ENCODE data around the gene MSI2. TPM values are rescaled to one million over a fixed set of nuclear protein-coding genes. Genes with fewer than 3 reads are reported as not detected.

Gene MSI2
- total and polyA plus RNA-seq, 2 donors (not counting 1 experiment from before 2014, with no cell fraction given) = 16.1 to 196 TPM

DNA sequence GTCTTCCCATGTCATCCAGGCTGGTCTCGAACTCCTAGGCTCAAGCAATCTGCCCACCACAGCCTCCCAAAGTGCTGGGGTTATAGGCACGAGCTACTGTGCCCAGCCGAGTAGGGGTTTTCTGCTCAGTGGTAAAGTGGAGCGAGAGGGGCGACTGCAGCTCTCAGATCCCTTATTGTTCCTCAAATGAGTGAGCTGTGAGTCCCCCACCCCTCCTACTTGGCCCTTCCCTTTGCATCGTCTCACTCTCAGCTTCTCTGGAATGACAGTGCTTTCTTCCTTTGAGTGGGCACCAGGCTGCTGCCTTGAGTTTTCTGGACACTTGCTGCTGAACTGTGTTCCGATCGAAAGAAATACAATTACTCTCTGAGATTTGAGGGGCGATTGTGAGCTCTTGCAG lies 63.5 kb downstream of the MSI2 start:
- Mint-ChIP-seq H3K4me3 (no peak overlapping the region), H3K27ac (no peak overlapping the region), H3K27me3 (no peaks in the 10 kb centered on the region), H3K9me3 (ENCODE audit: insufficient read depth) (no peaks in the 10 kb centered on the region), H3K4me1 (no peaks in the 10 kb centered on the region)
- Histone ChIP-seq H3K36me3 (replicated peaks in 1 of 2; ENCODE audit: control extremely low read depth in 1 of 2, control insufficient read depth in 1 of 2, extremely low read depth in 1 of 2, insufficient read depth in 2 of 2, low read length in 1 of 2) (peaks cover 0 to 8% of the 10 kb centered on the region in 2 experiments), H4K20me1 (ENCODE audit: control insufficient read depth, insufficient read depth, low read length, poor library complexity, severe bottlenecking) (peaks cover 40% of the 10 kb centered on the region), H3K9me3 (ENCODE audit: control extremely low read depth in 1 of 3, control insufficient read depth in 2 of 3, insufficient read depth in 1 of 3, low read length in 2 of 3) (no peaks in the 10 kb centered on the region), H2AFZ (ENCODE audit: insufficient read depth, low read depth, low read length, poor library complexity, severe bottlenecking) (no peak overlapping the region), H3K4me1 (ENCODE audit: control insufficient read depth in 2 of 2, insufficient read depth in 2 of 2, low read length in 2 of 2) (no peaks in the 10 kb centered on the region), H3K4me2 (replicated peaks; ENCODE audit: low read depth, low read length, poor library complexity, severe bottlenecking) (no peak overlapping the region), H3K9ac (ENCODE audit: low read length) (no peak overlapping the region), H3K4me3 (ENCODE audit: control extremely low read depth in 1 of 5, extremely low read depth in 1 of 5, insufficient read depth in 1 of 5, low read depth in 2 of 5, low read length in 4 of 5) (no peak overlapping the region), H3K27me3 (replicated peaks in 1 of 4; ENCODE audit: control extremely low read depth in 1 of 4, control insufficient read depth in 3 of 4, insufficient read depth in 4 of 4, low read length in 3 of 4) (no peaks in the 10 kb centered on the region), H3K27ac (ENCODE audit: low read length in 2 of 2) (no peak overlapping the region), H3K79me2 (ENCODE audit: control insufficient read depth, insufficient read depth, low read length) (peaks cover 84% of the 10 kb centered on the region)
- 80% methylated on average over 7 of the region's 9 CpGs for WGBS (ENCODE audit: insufficient coverage)
- ATAC-seq (ENCODE audit: low read depth) (no peak), DNase-seq (no peak)
- intact Hi-C loops (cut with micrococcal nuclease) = no loop called here
- POLR2A ChIA-PET = no interaction called here
- CTCF ChIA-PET = no interaction called here
- TF ChIP-seq, protein P1, sequence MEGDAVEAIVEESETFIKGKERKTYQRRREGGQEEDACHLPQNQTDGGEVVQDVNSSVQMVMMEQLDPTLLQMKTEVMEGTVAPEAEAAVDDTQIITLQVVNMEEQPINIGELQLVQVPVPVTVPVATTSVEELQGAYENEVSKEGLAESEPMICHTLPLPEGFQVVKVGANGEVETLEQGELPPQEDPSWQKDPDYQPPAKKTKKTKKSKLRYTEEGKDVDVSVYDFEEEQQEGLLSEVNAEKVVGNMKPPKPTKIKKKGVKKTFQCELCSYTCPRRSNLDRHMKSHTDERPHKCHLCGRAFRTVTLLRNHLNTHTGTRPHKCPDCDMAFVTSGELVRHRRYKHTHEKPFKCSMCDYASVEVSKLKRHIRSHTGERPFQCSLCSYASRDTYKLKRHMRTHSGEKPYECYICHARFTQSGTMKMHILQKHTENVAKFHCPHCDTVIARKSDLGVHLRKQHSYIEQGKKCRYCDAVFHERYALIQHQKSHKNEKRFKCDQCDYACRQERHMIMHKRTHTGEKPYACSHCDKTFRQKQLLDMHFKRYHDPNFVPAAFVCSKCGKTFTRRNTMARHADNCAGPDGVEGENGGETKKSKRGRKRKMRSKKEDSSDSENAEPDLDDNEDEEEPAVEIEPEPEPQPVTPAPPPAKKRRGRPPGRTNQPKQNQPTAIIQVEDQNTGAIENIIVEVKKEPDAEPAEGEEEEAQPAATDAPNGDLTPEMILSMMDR (IDR thresholded peaks at IDR 0.05) = no peak

DNA sequence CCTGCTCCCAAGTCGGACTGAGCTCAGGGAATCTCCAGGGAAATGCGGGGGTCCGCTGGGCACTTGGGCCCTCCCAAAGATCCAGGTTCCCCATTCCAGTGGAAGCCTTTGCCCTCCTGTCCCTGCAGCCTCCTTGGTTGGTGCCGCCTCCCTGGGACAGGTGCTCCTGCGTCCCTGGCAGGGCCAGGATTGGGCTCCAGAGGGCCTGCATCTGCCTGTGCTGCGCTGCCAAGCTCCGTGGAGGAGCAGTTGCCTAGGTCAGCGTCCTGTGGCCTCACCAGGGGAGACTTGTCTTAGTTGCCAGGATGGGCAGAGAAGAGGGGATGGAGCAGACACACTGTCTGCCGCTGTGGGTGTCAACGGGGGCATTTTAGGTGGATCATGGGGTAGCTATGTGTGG lies 67.1 kb downstream of the MSI2 start:
- Histone ChIP-seq H3K4me3 (ENCODE audit: control extremely low read depth in 1 of 5, extremely low read depth in 1 of 5, insufficient read depth in 1 of 5, low read depth in 2 of 5, low read length in 4 of 5) (no peak overlapping the region), H3K4me1 (ENCODE audit: control insufficient read depth in 2 of 2, insufficient read depth in 2 of 2, low read length in 2 of 2) (no peaks in the 10 kb centered on the region), H3K9me3 (ENCODE audit: control extremely low read depth in 1 of 3, control insufficient read depth in 2 of 3, insufficient read depth in 1 of 3, low read length in 2 of 3) (no peaks in the 10 kb centered on the region), H3K4me2 (replicated peaks; ENCODE audit: low read depth, low read length, poor library complexity, severe bottlenecking) (no peak overlapping the region), H3K27ac (ENCODE audit: low read length in 2 of 2) (no peak overlapping the region), H3K79me2 (ENCODE audit: control insufficient read depth, insufficient read depth, low read length) (peaks cover 69% of the 10 kb centered on the region), H3K36me3 (replicated peaks in 1 of 2; ENCODE audit: control extremely low read depth in 1 of 2, control insufficient read depth in 1 of 2, extremely low read depth in 1 of 2, insufficient read depth in 2 of 2, low read length in 1 of 2) (peaks cover 0 to 10% of the 10 kb centered on the region in 2 experiments), H4K20me1 (ENCODE audit: control insufficient read depth, insufficient read depth, low read length, poor library complexity, severe bottlenecking) (peaks cover 37% of the 10 kb centered on the region), H3K27me3 (replicated peaks in 1 of 4; ENCODE audit: control extremely low read depth in 1 of 4, control insufficient read depth in 3 of 4, insufficient read depth in 4 of 4, low read length in 3 of 4) (no peaks in the 10 kb centered on the region), H2AFZ (ENCODE audit: insufficient read depth, low read depth, low read length, poor library complexity, severe bottlenecking) (no peak overlapping the region), H3K9ac (ENCODE audit: low read length) (no peak overlapping the region)
- ATAC-seq (ENCODE audit: low read depth) (no peak), DNase-seq (no peak)
- H3K4me1 Mint-ChIP-seq = peaks cover 7% of the 10 kb centered on the region
- POLR2A ChIA-PET = no interaction called here
- no peak for TF ChIP-seq EZH2 (IDR thresholded peaks at IDR 0.05; ENCODE audit: borderline replicate concordance, insufficient read depth, low read depth, low read length, poor library complexity, severe bottlenecking)
- TF ChIP-seq, protein P1 (IDR thresholded peaks at IDR 0.05) = no peak
- no peak overlapping the region for H3K27ac Mint-ChIP-seq
- no peaks in the 10 kb centered on the region for H3K27me3 Mint-ChIP-seq
- no peak overlapping the region for H3K4me3 Mint-ChIP-seq
- intact Hi-C loops (cut with micrococcal nuclease) = no loop called here
- no peaks in the 10 kb centered on the region for H3K9me3 Mint-ChIP-seq (ENCODE audit: insufficient read depth)
- CTCF ChIA-PET = no interaction called here
- 99% methylated on average over 9 of the region's 10 CpGs for WGBS (ENCODE audit: insufficient coverage)

Measured in B cell (primary cell).